ENCODE measurements around the gene IP6K3.

IP6K3 gene

DNA sequence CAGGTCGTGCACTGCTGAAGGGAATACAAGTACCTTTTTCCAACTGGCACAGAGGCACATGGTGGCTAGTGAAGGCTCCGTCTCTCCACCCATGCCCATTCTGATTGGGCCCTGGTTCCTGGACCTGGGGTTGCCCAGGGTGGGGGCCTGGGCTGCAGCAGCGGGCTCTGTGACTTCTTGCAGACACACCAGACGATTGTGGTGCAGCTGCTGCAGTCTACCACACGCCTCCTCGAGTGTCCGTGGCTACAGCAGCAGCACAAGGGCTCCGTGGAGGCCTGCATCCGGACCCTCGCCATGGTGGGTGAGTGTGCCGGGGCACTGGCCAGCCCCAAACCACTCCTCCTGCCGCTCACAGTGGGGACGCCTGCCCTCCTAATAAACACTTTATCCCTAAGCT lies 64.4 kb downstream of the IP6K3 start:
- TF ChIP-seq, protein P1, sequence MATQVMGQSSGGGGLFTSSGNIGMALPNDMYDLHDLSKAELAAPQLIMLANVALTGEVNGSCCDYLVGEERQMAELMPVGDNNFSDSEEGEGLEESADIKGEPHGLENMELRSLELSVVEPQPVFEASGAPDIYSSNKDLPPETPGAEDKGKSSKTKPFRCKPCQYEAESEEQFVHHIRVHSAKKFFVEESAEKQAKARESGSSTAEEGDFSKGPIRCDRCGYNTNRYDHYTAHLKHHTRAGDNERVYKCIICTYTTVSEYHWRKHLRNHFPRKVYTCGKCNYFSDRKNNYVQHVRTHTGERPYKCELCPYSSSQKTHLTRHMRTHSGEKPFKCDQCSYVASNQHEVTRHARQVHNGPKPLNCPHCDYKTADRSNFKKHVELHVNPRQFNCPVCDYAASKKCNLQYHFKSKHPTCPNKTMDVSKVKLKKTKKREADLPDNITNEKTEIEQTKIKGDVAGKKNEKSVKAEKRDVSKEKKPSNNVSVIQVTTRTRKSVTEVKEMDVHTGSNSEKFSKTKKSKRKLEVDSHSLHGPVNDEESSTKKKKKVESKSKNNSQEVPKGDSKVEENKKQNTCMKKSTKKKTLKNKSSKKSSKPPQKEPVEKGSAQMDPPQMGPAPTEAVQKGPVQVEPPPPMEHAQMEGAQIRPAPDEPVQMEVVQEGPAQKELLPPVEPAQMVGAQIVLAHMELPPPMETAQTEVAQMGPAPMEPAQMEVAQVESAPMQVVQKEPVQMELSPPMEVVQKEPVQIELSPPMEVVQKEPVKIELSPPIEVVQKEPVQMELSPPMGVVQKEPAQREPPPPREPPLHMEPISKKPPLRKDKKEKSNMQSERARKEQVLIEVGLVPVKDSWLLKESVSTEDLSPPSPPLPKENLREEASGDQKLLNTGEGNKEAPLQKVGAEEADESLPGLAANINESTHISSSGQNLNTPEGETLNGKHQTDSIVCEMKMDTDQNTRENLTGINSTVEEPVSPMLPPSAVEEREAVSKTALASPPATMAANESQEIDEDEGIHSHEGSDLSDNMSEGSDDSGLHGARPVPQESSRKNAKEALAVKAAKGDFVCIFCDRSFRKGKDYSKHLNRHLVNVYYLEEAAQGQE (IDR thresholded peaks at IDR 0.05; ENCODE audit: insufficient replicate concordance, low read depth): no peak
- TF ChIP-seq POLR2AphosphoS5 (IDR thresholded peaks at IDR 0.05; ENCODE audit: low read depth) (no peak), GABPA (IDR thresholded peaks at IDR 0.05; ENCODE audit: low read depth) (no peak), SPI1 (IDR thresholded peaks at IDR 0.05; ENCODE audit: borderline replicate concordance, low read depth) (no peak)
- TF ChIP-seq, protein P2, sequence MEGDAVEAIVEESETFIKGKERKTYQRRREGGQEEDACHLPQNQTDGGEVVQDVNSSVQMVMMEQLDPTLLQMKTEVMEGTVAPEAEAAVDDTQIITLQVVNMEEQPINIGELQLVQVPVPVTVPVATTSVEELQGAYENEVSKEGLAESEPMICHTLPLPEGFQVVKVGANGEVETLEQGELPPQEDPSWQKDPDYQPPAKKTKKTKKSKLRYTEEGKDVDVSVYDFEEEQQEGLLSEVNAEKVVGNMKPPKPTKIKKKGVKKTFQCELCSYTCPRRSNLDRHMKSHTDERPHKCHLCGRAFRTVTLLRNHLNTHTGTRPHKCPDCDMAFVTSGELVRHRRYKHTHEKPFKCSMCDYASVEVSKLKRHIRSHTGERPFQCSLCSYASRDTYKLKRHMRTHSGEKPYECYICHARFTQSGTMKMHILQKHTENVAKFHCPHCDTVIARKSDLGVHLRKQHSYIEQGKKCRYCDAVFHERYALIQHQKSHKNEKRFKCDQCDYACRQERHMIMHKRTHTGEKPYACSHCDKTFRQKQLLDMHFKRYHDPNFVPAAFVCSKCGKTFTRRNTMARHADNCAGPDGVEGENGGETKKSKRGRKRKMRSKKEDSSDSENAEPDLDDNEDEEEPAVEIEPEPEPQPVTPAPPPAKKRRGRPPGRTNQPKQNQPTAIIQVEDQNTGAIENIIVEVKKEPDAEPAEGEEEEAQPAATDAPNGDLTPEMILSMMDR (IDR thresholded peaks at IDR 0.05; ENCODE audit: insufficient read depth, low read length): no peak
- no peaks in the 10 kb centered on the region for H3K27me3 ChIP-seq (ENCODE audit: insufficient read depth, poor library complexity, severe bottlenecking)
- no peak overlapping the region for H3K4me3 ChIP-seq (replicated peaks; ENCODE audit: insufficient read depth, low read length)
- no peak for DNase-seq (ENCODE audit: low read depth in 1 of 2, low spot score in 1 of 2)
- no peak overlapping the region for H3K27ac ChIP-seq (replicated peaks)

- H3K27me3 ChIP-seq (ENCODE audit: insufficient read depth, poor library complexity, severe bottlenecking): no peaks in the 10 kb centered on the region
- TF ChIP-seq, protein P1 (IDR thresholded peaks at IDR 0.05; ENCODE audit: insufficient replicate concordance, low read depth): no peak
- DNase-seq (ENCODE audit: low read depth in 1 of 2, low spot score in 1 of 2): no peak
- H3K4me3 ChIP-seq (replicated peaks; ENCODE audit: insufficient read depth, low read length): no peak overlapping the region
- H3K27ac ChIP-seq (replicated peaks): no peak overlapping the region
Observed at GRCh38 chr6:33679761-33680160, 66.9 kb downstream of the IP6K3 start.

GRCh38 chr6:33678932-33679490 lies 67.7 kb downstream of the IP6K3 start:
- H3K27me3 ChIP-seq (ENCODE audit: insufficient read depth, poor library complexity, severe bottlenecking): no peaks in the 10 kb centered on the region
- TF ChIP-seq, protein P1 (IDR thresholded peaks at IDR 0.05; ENCODE audit: insufficient replicate concordance, low read depth): no peak
- TF ChIP-seq, protein P2 (IDR thresholded peaks at IDR 0.05; ENCODE audit: insufficient read depth, low read length): no peak
- TF ChIP-seq POLR2AphosphoS5 (IDR thresholded peaks at IDR 0.05; ENCODE audit: low read depth): no peak
- no peak for TF ChIP-seq SPI1 (IDR thresholded peaks at IDR 0.05; ENCODE audit: borderline replicate concordance, low read depth)
- TF ChIP-seq GABPA (IDR thresholded peaks at IDR 0.05; ENCODE audit: low read depth): no peak
- DNase-seq (ENCODE audit: low read depth in 1 of 2, low spot score in 1 of 2): no peak
- H3K4me3 ChIP-seq (replicated peaks; ENCODE audit: insufficient read depth, low read length): no peak overlapping the region
- H3K27ac ChIP-seq (replicated peaks): no peak overlapping the region

Data from HL-60 (cell line).